Measurements from ENCODE around the gene IL3. TPM values are rescaled to one million over a fixed set of nuclear protein-coding genes. Genes with fewer than 3 reads are reported as not detected.
"Not testable (repeated sequence)": the region's sequence is repeated elsewhere in the genome, so short reads cannot be mapped to it uniquely, and the experiment has no call there.

IL3 gene
- polyA plus RNA-seq, 12 donors: not detected

DNA sequence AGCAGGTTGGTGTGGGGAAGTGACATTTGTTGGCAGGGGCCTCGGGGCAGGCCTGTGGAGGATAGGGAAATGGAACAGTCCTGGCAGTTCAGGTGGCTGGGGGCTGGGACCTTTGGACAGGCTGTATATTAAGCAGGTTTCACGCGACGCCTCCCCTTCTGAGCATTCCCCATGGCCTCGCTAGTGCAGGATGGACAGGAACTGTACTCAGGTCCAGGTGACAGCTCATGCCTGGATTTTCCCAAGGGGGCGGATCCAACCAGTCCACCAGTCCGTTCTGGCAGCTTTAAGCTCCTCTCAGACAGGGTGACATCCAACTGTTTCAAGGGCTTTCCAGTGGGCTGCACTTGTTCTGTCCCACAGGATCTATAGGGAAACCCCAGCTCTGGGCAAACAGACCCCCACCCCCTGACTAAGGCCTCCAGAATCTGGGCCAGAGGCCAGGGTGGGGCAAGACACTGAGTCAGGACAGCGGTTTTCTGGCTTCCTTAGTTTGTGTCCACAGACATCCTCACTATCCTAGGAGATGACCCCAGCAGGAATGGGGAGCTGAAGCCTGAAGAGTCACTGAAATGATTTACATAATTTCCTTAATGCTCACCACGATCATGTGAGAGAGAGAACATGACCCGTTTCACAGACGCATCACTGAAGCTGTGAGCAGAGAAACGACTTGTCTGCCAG lies 34.1 kb downstream of the IL3 start:
- no peak for DNase-seq

DNA sequence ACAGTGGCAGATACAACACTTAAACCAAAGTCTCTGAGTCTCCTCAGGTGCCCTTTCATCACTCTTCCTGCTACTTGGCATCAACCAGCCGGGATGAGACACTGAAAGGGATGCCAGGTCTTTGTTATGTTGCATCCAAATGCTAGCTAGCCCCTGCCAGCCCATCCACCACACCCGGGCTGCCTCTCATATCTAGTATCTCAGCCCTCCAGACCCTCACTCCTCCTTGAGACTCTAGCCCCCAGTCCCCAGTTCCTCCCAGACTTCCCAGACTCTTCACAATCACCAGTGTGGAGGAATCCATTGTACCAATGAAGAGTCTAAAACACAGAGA lies 34.6 kb downstream of the IL3 start:
- no peak for DNase-seq

DNA sequence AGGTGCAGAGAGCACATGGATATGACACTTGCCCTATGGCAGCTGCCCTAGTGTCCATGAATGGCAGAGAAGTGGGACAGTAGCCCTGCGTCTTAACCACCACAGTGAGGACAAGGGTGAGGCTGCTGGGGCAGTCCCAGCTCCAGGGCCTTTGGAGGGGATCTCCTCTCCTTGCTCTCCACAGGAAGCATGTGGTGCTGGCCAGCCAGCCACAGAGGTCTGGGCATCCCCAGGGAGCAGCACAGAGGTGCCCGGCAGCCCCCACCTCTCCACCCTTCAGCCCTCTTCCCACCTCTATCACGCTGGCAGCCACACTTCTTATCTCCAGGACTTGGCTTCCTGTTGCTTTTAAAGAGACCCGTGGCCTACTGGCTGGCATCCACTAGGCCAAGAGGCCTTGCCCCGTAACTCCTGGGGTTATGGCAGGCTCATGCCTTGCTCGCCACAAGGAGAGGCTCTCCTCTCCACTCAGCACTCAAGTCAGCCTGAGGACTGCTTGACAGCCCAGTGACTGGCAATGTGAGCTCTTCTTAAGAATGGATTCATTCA lies 35.0 kb downstream of the IL3 start:
- DNase-seq: no peak

DNA sequence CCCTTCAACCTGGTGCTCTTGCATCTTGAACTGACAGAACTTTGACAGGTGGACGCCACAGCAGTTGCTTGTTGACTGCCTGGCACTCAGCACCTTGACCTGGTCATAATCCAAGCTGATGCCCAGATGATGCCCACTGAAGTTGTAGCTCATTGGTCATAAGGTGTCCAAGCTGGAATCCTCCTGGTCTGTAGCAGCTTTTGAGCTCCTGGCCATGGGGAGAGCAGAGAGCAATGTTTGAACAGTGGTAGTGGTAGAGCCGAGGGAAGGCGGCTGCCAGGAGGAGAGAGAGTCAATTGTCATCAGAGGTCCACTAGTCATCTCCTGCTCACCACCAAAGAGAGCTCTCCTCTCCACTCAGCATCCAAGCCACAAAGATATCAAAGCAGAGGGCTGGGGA lies 36.4 kb downstream of the IL3 start:
- no peak for DNase-seq

DNA sequence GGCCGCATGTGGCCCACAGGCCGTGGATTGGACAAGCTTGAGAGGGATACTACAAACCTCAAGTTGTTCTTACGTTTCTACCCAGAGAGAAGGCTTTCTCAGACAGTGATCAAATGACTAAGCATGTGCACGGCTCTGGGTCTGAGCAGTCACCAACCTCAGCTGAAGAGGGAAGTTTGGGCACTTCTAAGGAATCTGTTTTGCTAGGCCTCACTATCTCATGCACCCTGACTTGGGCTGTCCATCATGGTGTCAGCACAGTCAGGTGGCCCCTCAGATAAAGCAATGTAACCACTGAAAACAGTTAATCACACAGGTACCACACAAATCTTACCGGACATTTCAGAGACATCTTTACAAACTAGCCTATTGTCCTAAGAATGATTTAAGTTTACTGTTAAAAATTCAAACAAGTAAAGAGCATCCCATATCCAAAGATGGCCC lies 37.7 kb downstream of the IL3 start:
- DNase-seq: no peak

DNA sequence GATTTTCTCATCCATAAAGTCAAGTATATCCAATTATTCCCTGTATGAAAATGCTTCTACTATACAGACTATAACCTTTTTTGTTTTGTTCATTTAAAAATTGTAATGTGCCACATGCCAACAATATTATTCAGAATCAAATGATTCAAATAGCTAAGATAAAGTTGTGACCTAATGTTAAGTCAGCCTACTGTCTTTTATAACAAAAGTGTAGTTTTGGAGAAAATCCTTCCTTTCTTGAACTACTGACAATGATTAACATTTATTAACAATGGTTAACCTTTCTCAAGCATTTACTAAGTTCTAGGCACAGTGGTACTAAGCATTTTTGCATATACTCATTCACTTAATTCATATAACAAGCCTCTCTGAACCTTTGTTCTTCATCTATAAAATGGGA lies 38.2 kb downstream of the IL3 start:
- no peak for DNase-seq

DNA sequence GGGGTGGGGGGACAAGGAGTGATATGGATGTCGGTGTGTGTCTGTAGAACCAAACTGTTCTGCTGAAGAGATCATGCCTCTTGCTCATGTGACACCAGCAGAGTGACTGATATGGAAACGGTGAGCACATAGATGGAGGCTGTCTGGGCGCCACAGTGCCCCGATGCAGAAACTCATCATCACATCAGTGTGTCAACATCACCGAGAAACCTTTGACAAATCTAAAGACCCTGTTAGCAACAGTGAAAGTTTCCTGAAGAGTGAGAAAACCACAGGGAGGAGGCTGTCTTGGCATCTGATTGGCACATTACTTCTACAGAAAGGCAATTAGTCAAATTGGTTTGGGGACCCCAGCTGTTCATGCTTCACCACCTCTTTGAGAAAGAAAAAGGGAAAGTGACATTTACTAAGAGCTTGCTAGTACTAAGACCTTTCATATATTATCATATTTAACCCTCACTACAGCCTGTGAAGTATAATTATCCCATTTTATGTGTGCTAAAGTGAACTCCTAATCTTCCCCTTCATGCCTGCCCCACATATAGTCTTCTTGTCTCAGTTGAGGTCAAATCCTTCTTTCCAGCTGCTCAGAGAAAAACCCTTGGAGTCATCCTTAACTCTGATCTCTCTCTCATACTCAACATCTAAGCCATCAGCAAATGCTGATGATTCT lies 38.8 kb downstream of the IL3 start:
- no peak for DNase-seq

DNA sequence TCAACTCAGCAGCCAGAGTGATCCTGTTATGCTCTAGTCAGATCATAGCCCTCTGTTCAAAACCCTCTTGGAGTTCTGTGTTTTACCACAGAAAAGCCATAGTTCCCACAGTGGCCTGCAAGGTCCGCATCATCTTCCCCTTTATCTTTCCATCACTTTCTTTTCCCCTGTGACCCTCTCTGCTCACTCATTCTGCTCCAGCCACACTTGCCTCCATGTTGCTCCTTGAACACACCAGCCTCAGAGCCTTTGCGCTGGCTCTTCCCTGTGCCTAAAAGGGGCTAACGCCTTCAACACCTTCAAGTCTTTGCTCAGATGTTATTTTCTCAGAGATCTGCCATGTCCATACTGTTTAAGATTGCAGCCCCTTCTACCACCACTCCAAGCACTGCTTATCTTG lies 39.5 kb downstream of the IL3 start:
- no peak for DNase-seq

DNA sequence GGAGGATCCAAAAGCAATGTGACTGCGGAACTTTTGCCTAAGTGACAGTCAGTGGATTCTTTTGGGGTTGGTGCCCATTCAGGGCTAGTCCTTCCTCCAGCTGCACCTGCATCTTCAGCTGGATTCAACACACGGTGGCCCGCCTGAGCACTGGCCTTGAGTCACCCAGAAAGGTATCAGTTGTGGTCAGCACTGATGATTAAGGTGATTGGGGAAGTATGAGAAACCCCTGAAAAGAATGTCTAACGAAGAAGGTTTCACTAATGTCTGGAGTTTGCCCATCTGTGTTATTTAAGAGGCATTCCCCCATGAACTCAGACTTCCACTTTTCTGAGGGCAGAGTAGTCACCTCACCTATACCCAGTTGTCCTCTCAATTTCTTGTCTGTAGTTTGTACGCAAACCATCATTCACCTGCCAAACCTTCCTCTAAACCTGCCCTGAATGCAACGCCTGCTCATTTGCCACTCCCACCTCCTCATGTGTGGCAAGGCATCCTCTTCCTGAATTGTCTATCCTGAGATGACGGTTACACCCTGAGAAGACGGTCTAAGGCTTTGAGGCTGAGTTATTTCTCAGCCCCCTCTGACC lies 40.3 kb downstream of the IL3 start:
- no peak for DNase-seq

DNA sequence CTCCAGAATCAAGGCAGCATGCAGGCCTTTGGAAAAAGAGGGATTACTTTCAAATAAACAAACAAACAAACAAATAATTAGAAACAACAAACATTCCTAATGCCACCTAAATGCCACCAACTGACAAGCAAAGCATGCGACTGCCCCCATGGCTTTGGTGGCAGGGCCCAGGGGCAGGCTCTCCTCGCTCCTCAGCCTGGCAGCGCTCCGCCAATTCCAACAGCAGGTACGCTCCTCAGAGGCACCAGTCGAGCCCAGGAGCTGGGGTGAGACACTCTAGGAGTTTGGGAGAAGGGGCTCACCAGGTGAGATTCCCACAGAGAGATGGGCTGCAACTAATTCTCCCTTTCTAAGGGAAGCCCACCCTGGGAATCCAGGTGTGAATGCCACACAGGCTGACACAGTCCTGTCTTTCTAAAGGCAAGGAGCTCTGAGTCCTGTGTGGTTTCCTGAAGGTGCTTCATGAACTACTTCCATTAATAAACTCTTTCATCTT lies 41.0 kb downstream of the IL3 start:
- DNase-seq: no peak

DNA sequence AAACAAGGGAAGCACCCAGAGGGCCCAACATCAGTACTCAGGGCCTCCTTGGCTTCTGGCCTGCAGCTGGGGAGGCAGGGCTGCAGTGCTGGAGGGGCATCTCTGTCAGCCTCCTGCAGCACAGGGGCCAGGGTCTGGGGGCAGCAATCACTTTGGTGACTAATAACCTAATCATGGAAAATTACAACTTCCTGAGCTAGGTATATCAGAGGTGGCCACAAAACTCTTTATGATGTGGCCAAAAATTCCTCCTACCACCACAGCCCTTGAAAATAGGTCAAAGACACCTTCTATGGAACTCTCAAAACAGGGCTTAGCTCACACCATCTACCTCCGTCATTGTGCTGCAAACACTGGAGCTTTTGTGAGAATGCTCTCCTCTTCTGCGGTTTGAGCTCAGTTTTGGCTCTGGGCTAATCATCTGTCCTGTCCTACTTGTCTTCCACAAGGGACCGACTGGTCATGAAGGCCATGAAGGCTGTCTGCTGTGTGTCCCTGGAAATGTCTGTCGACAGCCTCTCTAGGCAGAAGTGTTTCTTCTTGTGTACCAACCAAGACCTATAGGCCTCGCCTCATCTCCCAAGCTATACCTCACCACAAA lies 41.7 kb downstream of the IL3 start:
- no peak for DNase-seq

DNA sequence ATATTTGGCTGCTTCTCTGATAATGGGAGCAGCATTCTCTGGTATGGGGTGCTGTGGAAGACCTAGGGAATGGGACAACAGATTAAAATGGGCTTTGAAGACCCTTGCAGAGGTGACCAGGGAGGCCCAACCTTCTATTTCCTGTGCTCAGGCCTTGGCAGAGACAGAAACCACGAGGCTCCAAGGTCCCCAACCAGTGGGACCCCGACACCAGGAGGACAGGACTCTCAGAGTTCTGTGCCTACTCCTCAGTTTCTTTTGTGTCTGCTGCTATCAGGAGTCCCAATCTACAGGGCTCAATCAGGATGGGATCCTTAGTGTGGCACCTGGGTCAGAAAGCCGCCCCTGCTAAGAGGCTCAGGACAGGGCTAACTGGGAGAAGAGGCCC lies 42.5 kb downstream of the IL3 start:
- DNase-seq: no peak

DNA sequence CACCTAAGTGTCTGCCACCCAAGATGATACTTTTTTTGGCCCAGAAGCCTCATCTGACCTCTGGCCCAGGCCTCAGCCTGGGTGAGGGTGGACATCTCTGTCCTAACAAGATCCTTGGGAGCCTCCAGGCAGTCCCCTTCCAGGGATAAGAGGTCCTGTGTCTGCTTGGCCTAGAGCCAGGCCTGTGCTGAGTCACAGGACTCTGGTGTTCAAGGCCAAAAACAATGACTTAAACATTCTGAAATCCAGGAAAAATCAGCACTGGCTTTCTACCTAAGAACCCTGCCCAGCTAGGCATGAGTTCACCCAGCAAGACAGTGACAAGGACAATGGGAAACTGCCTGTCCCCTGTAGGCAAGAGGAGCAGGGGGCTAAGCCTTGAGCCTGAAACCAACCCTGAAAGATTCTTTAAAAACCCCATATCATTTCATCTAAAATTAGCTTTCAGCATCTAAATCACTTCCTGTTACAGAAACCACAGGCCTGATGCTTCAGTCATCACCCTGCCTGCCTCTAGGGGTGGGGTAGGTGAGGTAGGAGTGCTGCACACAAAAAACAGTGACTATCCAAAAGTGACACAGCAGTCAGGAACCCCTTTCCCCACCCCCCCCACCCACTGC lies 43.0 kb downstream of the IL3 start:
- DNase-seq: peak; percentile 37

DNA sequence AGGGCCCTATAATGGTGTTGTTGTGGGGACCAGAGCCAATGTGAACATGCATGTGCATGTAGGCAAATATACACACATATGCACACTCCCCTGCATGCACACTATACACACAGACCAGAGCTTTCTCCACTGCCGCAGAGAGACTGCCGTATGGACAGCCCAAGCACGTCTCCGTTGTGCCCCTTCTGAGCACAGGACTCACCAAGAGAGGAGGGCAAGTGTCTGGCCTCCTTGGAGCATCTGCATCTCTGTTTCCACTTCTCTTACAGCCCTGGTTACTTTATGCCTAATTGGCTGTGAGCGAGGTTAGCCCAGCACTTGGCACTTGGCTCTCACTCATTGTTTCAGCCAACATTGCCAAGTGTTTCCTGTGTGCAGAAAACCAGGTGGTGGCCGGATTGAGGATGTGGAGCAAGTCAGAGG lies 43.5 kb downstream of the IL3 start:
- no peak for DNase-seq

DNA sequence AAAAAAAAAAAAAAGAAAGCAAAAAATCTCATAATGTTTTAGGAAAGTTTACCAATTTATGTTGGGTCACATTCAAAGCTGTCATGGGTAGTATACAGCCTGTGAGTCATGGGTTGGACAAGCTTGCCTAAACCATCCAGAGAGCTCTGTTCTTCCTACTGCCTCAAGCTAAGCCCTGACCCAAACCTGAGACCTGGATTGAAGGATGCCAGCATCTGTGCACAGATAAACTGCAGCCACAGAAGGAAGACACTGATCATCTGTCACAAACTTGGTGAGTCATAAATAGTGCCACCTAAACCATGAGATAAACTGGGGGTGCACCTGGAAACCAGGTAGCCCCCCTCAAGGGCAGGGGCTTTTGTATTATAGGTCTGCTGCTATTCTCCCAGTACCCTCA lies 44.1 kb downstream of the IL3 start:
- no peak for DNase-seq

DNA sequence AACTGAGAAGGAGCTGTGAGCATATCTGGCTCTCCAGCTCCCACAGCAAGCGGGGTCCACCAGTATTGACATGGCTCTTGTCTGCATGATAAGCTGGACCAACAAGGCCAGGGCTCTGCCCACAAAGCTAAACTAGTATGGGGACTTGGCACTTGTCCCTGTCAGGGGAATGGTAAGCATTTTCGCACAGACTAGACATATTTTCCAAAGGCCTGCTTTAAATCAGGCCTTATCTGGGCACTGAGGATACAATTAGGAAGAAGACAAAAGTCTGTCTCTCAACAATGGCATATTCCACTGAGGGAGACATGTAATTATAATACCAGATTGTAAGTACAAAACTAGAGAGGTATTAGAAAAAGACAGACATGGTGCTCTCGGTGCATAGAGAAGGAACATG lies 45.2 kb downstream of the IL3 start:
- no peak for DNase-seq

DNA sequence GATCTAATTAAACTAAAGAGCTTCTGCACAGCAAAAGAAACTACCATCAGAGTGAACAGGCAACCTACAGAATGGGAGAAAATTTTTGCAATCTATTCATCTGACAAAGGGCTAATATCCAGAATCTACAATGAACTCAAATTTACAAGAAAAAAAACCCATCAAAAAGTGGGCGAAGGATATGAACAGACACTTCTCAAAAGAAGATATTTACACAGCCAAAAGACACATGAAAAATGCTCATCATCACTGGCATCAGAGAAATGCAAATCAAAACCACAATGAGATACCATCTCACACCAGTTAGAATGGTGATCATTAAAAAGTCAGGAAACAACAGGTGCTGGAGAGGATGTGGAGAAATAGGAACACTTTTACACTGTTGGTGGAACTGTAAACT lies 48.0 kb downstream of the IL3 start:
- not testable (repeated sequence) for DNase-seq

DNA sequence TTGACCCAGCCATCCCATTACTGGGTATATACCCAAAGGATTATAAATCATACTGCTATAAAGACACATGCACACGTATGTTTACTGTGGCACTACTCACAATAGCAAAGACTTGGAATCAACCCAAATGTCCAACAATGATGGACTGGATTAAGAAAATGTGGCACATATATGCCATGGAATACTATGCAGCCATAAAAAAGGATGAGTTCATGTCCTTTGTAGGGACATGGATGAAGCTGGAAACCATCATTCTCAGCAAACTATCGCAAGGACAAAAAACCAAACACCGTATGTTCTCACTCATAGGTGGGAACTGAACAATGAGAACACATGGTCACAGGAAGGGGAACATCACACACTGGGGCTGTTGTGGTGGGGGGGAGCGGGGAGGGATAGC lies 48.5 kb downstream of the IL3 start:
- DNase-seq: not testable (repeated sequence)

DNA sequence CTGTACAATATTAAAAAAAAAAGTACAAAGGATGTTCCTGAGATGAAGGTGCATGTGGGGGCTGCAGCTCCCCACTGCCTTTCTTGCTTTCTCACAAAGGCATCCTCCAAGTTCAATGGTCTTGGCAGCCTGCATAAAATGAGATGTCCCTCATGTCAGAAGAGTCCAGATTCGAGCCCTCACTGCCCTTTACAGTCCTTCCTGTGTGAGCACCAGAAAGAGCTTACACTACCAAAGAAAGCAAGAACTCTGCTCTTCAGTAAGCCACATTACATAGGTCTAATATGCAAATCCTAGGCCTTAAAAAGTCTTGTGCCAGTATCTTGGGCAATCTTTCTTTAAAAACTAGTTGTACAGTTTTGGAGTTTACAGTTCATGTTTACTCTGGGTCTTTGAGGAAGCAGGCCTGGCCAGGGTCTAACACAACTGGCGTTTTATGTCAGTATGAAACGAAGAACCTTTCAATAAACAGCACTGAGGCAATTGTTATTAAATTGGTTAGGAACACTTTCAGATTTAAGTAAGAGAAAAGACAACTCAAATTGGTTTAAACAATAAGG lies 49.1 kb downstream of the IL3 start:
- no peak for DNase-seq

DNA sequence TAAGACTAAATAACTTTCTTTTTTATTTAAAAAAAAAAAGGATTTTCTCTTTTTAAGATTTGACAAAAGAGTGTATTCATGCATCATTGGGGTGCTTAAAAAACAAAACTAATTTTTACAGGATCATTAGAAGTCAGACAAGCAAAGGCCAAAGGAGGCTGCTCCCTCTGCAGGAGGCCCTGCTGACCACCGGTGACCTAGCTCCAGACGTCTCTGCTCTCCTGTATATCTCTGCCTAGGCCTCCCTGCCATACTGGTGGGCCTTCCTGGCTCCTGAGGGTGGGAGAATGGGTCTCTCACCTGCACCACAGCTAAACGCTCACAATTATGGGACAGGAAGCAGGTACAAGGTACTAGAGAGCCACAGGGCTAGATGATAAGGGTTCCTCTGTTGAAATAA lies 49.7 kb downstream of the IL3 start:
- no peak for DNase-seq

DNA sequence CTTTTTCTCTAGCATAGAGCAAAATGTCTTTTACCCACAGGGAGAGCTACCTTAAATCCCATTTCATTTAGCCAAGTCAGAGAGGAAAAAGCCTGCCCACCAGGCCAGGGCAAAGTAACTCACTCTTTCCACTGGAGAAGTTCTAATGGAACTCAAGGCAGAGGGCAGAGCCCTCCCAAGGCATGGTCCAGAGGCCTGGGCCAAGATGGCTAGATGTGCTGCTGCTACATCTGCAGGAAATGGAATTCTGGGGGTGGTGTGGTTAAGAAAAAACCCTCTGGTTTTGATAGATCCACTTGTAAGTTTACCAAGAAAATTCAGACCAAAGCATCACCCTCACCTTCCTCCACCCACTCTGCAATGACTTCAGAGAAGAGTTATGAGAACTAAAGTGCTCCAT lies 50.5 kb downstream of the IL3 start:
- no peak for DNase-seq

DNA sequence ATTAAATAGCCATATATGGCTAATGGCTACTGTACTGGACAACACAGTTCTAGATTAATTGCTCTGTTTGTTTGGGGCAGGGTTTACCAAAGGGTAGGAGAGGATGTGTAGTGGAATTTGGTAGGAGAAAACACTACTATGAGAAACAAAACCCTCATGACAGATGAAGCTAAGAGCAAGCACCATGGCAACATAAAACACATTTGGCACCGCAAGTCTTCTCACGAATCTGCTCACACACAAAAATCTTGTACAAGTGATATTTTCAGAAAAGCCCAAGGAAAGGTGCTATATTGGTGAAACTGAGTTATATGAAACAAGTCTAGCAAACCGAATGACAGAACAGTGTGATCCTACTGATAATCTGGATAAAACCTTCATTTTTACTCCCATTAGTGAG lies 51.7 kb downstream of the IL3 start:
- DNase-seq: no peak

Data from muscle of arm (tissue), 12 donors.